SK-N-SH (cell line): ENCODE data around the gene PPY. TPM values are rescaled to one million over a fixed set of nuclear protein-coding genes. Genes with fewer than 3 reads are reported as not detected.

ENCODE experiments used
- CTCF ChIA-PET: fragments of 300-600, 350-600 bp; formaldehyde crosslinking; extraction: SDS; loops from one replicate; lab custom pipeline; 2021; lab: Yijun Ruan, JAX
- POLR2A ChIA-PET: fragments of 350-600 bp; sonication (Branson Sonifier 250); formaldehyde crosslinking; extraction: SDS; loops from one replicate; lab custom pipeline; 2020; ENCODE audit warnings: antibody characterized with exemption, inconsistent platforms; lab: Yijun Ruan, JAX
- DNase-seq: peaks from one replicate; pipeline ENCODE4 v3.0.0; 2012
- H2AFZ ChIP-seq: fragments of 200-600 bp; sonication (generic); 2 replicates; pipeline ENCODE4 v1.8.1; 2016; ENCODE audit warnings: antibody characterized with exemption, mild to moderate bottlenecking, low read depth
- H3F3A ChIP-seq: fragments of 200-600 bp; sonication (generic); replicated peaks from 2 replicates; pipeline ENCODE3; 2016; ENCODE audit warnings: antibody characterized with exemption, mild to moderate bottlenecking; ENCODE audit not compliant: insufficient read depth
- H3K27ac ChIP-seq, 2 experiments: fragments of 200-500 bp in 1 of 2; fragments of 200-600 bp in 1 of 2; sonication (Bioruptor generic) in 1 of 2; sonication (generic), shearing (Covaris generic) in 1 of 2; 2 replicates each; pipeline versions ENCODE4 v1.5.1 to v1.6.1; 2014 to 2016; ENCODE audit warnings: low read depth in 2 of 2, inconsistent platforms in 1 of 2, low read length in 1 of 2, mild to moderate bottlenecking in 1 of 2, mixed read lengths in 1 of 2
- H3K27me3 ChIP-seq: fragments of 200-600 bp; sonication (generic), shearing (Covaris generic); 2 replicates; pipeline ENCODE4 v1.6.1; 2016; ENCODE audit warnings: mixed run types; ENCODE audit not compliant: insufficient read depth
- H3K36me3 ChIP-seq, 2 experiments: fragments of 200-500 bp in 1 of 2; fragments of 200-600 bp in 1 of 2; sonication (Bioruptor generic) in 1 of 2; sonication (generic) in 1 of 2; replicated peaks in 1 of 2; 2 replicates each; pipeline versions ENCODE3 to v1.5.1; 2014 to 2016; ENCODE audit warnings: low read length in 1 of 2, mild to moderate bottlenecking in 1 of 2; ENCODE audit not compliant: insufficient read depth in 2 of 2, control insufficient read depth in 1 of 2
- H3K4me1 ChIP-seq, 2 experiments: fragments of 200-500 bp in 1 of 2; fragments of 200-600 bp in 1 of 2; sonication (Bioruptor generic) in 1 of 2; sonication (generic), shearing (Covaris generic) in 1 of 2; 2 replicates each; pipeline versions ENCODE4 v1.5.1 to v1.6.1; 2014 to 2016; ENCODE audit warnings: low read depth in 1 of 2, low read length in 1 of 2, mixed run types in 1 of 2; ENCODE audit not compliant: insufficient read depth in 2 of 2, control insufficient read depth in 1 of 2
- H3K4me2 ChIP-seq: fragments of 200-600 bp; sonication (generic), shearing (Covaris generic); 2 replicates; pipeline ENCODE4 v1.6.1; 2017; ENCODE audit warnings: mixed run types
- H3K4me3 ChIP-seq, 2 experiments: fragments of 200-500 bp in 1 of 2; fragments of 200-600 bp in 1 of 2; sonication (Bioruptor generic) in 1 of 2; sonication (generic), shearing (Covaris generic) in 1 of 2; 2 replicates each; pipeline versions ENCODE4 v1.5.1 to v1.8.1; 2014 to 2016; ENCODE audit warnings: low read depth in 2 of 2, inconsistent platforms in 1 of 2, low read length in 1 of 2, mild to moderate bottlenecking in 1 of 2, mixed read lengths in 1 of 2, moderate library complexity in 1 of 2
- H3K79me2 ChIP-seq: fragments of 200-600 bp; sonication (generic); 2 replicates; pipeline ENCODE4 v1.8.1; 2017; ENCODE audit warnings: mild to moderate bottlenecking; ENCODE audit not compliant: insufficient read depth
- H3K9ac ChIP-seq: fragments of 200-600 bp; sonication (generic); 2 replicates; pipeline ENCODE4 v1.6.1; 2017; ENCODE audit warnings: mixed run types
- H3K9me2 ChIP-seq: fragments of 200-600 bp; sonication (generic); 2 replicates; pipeline ENCODE4 v1.6.1; 2017; ENCODE audit warnings: mixed run types
- H3K9me3 ChIP-seq: fragments of 200-600 bp; sonication (generic); 2 replicates; pipeline ENCODE4 v1.6.1; 2017; ENCODE audit warnings: mixed run types, mild to moderate bottlenecking, moderate library complexity
- H4K20me1 ChIP-seq: fragments of 200-600 bp; sonication (generic); 2 replicates; pipeline ENCODE4 v1.6.1; 2017; ENCODE audit warnings: mild to moderate bottlenecking, mixed run types; ENCODE audit not compliant: insufficient read depth
- EZH2phosphoT487 ChIP-seq: fragments of 200-600 bp; sonication (generic); IDR thresholded peaks from 2 replicates; pipeline ENCODE4 v1.6.1; 2017; ENCODE audit warnings: low read depth, mixed run types, mild to moderate bottlenecking, antibody characterized with exemption, moderate library complexity, borderline replicate concordance
- FOXM1 ChIP-seq: IDR thresholded peaks from 2 replicates; pipeline ENCODE4 v1.4.0; 2012; ENCODE audit warnings: low read depth, mild to moderate bottlenecking
- JUND ChIP-seq: IDR thresholded peaks from 2 replicates; pipeline ENCODE4 v1.4.0; 2012
- NFIC ChIP-seq: IDR thresholded peaks from 2 replicates; pipeline ENCODE4 v1.4.0; 2012; ENCODE audit warnings: borderline replicate concordance
- SIN3A ChIP-seq: IDR thresholded peaks from 2 replicates; pipeline ENCODE4 v1.6.1; 2012; ENCODE audit warnings: low read depth, mild to moderate bottlenecking, low read length, moderate library complexity, borderline replicate concordance
- TAF1 ChIP-seq: IDR thresholded peaks from 2 replicates; pipeline ENCODE4 v1.6.1; 2012; ENCODE audit warnings: low read depth, mild to moderate bottlenecking, low read length, moderate library complexity, borderline replicate concordance
- ZBTB33 ChIP-seq: IDR thresholded peaks from 2 replicates; pipeline ENCODE4 v1.4.0; 2012; ENCODE audit warnings: low read depth, borderline replicate concordance
- WGBS: methylation state at CpG from one replicate; pipeline ENCODE4 v1.1.6; 2017; ENCODE audit warnings: low lambda C conversion rate; 5-methylcytosine and 5-hydroxymethylcytosine counted together
- polyA plus RNA-seq, 3 experiments: library from polyadenylated mRNA; depleted of rRNA; stranded (reverse); fragments of >200 nt; gene quantifications; 2 replicates each; pipeline ENCODE4 v1.2.3, GENCODE V29; 2012
- TF ChIP-seq, protein P1 (sequence below): IDR thresholded peaks from 2 replicates; pipeline ENCODE4 v1.4.0; 2012; ENCODE audit warnings: low read depth, borderline replicate concordance
- TF ChIP-seq, protein P2 (sequence below): fragments of 200-600 bp; sonication (generic); IDR thresholded peaks from 2 replicates; pipeline ENCODE4 v1.6.1; 2017; ENCODE audit warnings: antibody characterized with exemption, mild to moderate bottlenecking, moderate library complexity
- TF ChIP-seq, protein P3 (sequence below): IDR thresholded peaks from 2 replicates; pipeline ENCODE4; 2012
- TF ChIP-seq, protein P4 (sequence below): IDR thresholded peaks from 2 replicates; pipeline ENCODE4 v1.4.0; 2012; ENCODE audit warnings: low read depth

The PPY gene
- polyA plus RNA-seq, 1 of the 3 experiments (the other 2 are of a cell fraction) = not detected

DNA sequence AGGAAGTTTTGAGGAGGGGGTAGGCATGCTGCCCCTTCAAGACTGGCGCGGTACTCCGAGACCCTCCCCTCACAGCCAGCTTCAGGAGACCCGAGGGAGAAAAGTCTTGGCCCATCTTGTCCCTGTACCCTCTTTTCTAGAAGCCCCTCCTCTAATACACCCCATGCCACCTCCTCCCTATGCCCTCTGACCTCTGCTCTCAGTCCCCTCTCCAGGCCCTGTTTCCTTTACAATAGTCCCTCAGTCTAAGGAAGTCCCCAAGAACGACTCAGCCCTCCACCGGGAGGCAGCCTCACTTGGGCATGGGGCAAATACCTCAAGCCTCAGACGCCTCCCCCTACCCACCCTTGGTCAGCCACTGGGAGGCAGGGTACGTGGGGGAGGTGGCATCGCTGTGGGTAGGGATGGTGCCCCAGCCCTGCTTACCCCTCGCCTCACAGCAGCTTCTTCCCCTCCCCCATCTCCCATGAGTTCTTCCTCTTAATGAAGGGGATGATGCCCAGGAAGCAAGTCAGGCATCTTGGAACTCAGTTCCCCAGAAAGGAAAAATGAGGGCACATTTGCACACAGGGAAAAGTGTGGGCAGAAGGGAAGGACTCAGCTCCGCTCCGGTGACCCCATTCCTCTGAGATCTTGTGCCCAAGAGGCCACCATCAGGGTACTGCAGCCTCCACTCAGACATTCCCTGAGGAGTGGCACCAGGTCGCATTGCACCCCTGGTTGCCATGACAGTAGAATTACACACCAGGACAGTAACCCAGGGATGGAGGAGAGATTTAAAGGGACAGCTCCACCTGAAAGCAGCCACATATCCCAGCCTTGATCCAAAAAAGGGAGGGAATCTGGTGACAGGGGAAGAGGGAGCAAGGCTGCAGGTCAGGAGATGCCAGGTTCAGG, 41.2 kb downstream of the PPY start:
- H3K4me1 ChIP-seq = peaks cover 7 to 28% of the 10 kb centered on the region in 2 experiments; a peak in 3 of 4 replicates
- H3K36me3 ChIP-seq = no peaks in the 10 kb centered on the region
- no peaks in the 10 kb centered on the region for H3K27me3 ChIP-seq
- peak overlapping the region; percentile 91 for H3K4me2 ChIP-seq
- H4K20me1 ChIP-seq = no peaks in the 10 kb centered on the region
- no peaks in the 10 kb centered on the region for H3F3A ChIP-seq
- H3K4me3 ChIP-seq = peak overlapping the region; percentile 56 to 66
- no peak overlapping the region for H3K9ac ChIP-seq
- DNase-seq = peak; percentile 28
- ChIA-PET CTCF (interaction anchor here (1.9 to 23.5 kb wide), 5 partner anchors 8 to 140 kb away, joined by 5 to 344 read pairs (median 17); partner anchors contain the start of genes CD300LG and MPP2), POLR2A (no interaction called here)
- TF ChIP-seq, protein P1, sequence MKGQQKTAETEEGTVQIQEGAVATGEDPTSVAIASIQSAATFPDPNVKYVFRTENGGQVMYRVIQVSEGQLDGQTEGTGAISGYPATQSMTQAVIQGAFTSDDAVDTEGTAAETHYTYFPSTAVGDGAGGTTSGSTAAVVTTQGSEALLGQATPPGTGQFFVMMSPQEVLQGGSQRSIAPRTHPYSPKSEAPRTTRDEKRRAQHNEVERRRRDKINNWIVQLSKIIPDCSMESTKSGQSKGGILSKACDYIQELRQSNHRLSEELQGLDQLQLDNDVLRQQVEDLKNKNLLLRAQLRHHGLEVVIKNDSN = no peak
- TF ChIP-seq, protein P2, sequence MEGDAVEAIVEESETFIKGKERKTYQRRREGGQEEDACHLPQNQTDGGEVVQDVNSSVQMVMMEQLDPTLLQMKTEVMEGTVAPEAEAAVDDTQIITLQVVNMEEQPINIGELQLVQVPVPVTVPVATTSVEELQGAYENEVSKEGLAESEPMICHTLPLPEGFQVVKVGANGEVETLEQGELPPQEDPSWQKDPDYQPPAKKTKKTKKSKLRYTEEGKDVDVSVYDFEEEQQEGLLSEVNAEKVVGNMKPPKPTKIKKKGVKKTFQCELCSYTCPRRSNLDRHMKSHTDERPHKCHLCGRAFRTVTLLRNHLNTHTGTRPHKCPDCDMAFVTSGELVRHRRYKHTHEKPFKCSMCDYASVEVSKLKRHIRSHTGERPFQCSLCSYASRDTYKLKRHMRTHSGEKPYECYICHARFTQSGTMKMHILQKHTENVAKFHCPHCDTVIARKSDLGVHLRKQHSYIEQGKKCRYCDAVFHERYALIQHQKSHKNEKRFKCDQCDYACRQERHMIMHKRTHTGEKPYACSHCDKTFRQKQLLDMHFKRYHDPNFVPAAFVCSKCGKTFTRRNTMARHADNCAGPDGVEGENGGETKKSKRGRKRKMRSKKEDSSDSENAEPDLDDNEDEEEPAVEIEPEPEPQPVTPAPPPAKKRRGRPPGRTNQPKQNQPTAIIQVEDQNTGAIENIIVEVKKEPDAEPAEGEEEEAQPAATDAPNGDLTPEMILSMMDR = no peak
- TF ChIP-seq SIN3A (no peak), JUND (no peak), FOXM1 (no peak), ZBTB33 (no peak), NFIC (no peak), TAF1 (no peak), EZH2phosphoT487 (no peak)
- TF ChIP-seq, protein P3, sequence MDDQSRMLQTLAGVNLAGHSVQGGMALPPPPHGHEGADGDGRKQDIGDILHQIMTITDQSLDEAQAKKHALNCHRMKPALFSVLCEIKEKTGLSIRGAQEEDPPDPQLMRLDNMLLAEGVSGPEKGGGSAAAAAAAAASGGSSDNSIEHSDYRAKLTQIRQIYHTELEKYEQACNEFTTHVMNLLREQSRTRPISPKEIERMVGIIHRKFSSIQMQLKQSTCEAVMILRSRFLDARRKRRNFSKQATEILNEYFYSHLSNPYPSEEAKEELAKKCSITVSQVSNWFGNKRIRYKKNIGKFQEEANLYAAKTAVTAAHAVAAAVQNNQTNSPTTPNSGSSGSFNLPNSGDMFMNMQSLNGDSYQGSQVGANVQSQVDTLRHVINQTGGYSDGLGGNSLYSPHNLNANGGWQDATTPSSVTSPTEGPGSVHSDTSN = no peak
- TF ChIP-seq, protein P4, sequence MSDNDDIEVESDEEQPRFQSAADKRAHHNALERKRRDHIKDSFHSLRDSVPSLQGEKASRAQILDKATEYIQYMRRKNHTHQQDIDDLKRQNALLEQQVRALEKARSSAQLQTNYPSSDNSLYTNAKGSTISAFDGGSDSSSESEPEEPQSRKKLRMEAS = no peak
- H3K79me2 ChIP-seq = no peaks in the 10 kb centered on the region
- 39% methylated on average over 12 of the region's 13 CpGs for WGBS
- peak overlapping the region; percentile 78; the same call in 1 of the 2 replicates for H2AFZ ChIP-seq
- no peaks in the 10 kb centered on the region for H3K9me3 ChIP-seq
- no peak overlapping the region for H3K27ac ChIP-seq
- H3K9me2 ChIP-seq = no peaks in the 10 kb centered on the region
